ENCODE measurements around the gene CBLB. TPM values are rescaled to one million over a fixed set of nuclear protein-coding genes. Genes with fewer than 3 reads are reported as not detected.

Gene CBLB
- total RNA-seq, 1 experiment from 2014 or later: 34.3 TPM

DNA sequence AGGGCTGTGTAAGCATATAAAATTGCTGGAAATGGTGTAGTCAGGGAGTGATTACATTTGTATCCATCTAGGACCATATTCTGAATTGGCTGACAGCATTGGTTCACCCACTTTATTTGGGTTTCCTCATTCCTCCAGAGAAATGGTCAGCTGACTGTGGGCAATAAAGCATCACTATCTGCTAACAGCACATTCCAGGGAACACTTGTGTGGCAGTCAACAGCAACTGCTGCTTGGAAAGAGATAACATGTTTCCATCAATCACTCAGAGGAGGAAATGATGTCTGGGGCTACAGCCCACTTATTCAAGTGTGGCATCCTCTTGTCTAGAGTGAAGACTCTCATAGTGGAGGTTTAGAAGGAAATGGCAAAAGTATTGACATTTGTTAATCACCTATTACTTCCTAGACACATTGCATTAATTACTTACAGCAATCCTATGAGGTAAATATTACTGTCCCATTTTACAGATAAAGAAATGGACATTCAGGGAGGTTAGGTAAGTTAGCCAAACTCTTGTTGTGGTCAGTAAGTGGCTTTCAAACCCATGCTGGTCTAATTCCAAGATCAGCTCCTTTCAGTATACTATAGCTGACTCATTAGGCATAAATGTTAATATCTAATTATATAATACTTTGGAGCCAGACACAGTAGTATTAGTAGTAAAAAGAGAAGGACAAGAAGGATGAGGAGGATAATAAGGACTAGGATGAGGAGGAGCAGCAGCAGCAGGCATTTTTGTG lies 254.4 kb downstream of the CBLB start:
- DNase-seq: peak; percentile 20 to 61

DNA sequence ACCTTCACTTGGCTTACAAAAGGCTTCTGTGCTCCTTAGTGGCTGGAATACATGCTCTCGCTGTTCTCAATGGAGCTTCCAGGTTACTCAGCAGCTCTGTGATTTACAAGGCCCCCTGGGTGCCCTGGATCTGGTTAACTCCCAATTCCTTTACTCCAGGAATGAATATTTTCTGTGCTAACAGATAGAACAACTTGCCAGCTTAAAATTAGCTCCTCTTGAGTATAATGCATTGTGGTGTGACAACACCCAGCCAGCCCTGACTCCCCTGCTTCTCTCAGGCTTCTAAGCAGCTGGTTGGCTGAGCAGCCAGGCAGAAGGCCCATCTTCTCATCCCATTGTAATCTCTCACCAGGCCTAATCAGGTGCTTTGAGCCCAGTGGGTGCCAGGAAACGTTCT lies 255.7 kb downstream of the CBLB start:
- Mint-ChIP-seq H3K27ac (ENCODE audit: unreplicated experiment) (no peak overlapping the region), H3K4me3 (ENCODE audit: unreplicated experiment) (no peak overlapping the region), H3K4me1 (ENCODE audit: low read depth, unreplicated experiment) (peaks cover 5% of the 10 kb centered on the region), H3K9me3 (ENCODE audit: unreplicated experiment) (no peaks in the 10 kb centered on the region), H3K36me3 (ENCODE audit: insufficient read depth, unreplicated experiment) (no peaks in the 10 kb centered on the region), H3K27me3 (ENCODE audit: insufficient read depth, unreplicated experiment) (no peaks in the 10 kb centered on the region)
- ChIA-PET POLR2A (no interaction called here), CTCF (no interaction called here)
- H3K4me1 ChIP-seq: peaks cover 14% of the 10 kb centered on the region
- no peak overlapping the region for H3K4me3 ChIP-seq (ENCODE audit: low read depth, low read length)
- no peaks in the 10 kb centered on the region for H3K36me3 ChIP-seq (ENCODE audit: control insufficient read depth, insufficient read depth, low read length)
- no peaks in the 10 kb centered on the region for H3K27me3 ChIP-seq (replicated peaks; ENCODE audit: control insufficient read depth, insufficient read depth, low read length)
- no peaks in the 10 kb centered on the region for H3K9me3 ChIP-seq
- intact Hi-C loops (cut with micrococcal nuclease; ENCODE audit: unreplicated experiment): no loop called here
- DNase-seq: no peak
- no TSS peak for BruUV-seq (replicated peaks)
- TF ChIP-seq, protein P1, sequence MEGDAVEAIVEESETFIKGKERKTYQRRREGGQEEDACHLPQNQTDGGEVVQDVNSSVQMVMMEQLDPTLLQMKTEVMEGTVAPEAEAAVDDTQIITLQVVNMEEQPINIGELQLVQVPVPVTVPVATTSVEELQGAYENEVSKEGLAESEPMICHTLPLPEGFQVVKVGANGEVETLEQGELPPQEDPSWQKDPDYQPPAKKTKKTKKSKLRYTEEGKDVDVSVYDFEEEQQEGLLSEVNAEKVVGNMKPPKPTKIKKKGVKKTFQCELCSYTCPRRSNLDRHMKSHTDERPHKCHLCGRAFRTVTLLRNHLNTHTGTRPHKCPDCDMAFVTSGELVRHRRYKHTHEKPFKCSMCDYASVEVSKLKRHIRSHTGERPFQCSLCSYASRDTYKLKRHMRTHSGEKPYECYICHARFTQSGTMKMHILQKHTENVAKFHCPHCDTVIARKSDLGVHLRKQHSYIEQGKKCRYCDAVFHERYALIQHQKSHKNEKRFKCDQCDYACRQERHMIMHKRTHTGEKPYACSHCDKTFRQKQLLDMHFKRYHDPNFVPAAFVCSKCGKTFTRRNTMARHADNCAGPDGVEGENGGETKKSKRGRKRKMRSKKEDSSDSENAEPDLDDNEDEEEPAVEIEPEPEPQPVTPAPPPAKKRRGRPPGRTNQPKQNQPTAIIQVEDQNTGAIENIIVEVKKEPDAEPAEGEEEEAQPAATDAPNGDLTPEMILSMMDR (IDR thresholded peaks at IDR 0.05; ENCODE audit: insufficient read depth in 1 of 2, low read depth in 1 of 2, low read length in 1 of 2, severe bottlenecking in 1 of 2, unreplicated experiment in 1 of 2): no peak

More for the DNA sequence above, 254.4 kb downstream of the CBLB start:
- Histone ChIP-seq H3K9me3 (no peaks in the 10 kb centered on the region), H3K27me3 (replicated peaks; ENCODE audit: control insufficient read depth, insufficient read depth, low read length) (no peaks in the 10 kb centered on the region), H3K36me3 (ENCODE audit: control insufficient read depth, insufficient read depth, low read length) (no peaks in the 10 kb centered on the region), H3K4me3 (ENCODE audit: low read depth, low read length) (no peak overlapping the region), H3K4me1 (peaks cover 14% of the 10 kb centered on the region)
- no peaks in the 10 kb centered on the region for H3K9me3 Mint-ChIP-seq (ENCODE audit: unreplicated experiment)
- TF ChIP-seq, protein P1 (IDR thresholded peaks at IDR 0.05; ENCODE audit: insufficient read depth in 1 of 2, low read depth in 1 of 2, low read length in 1 of 2, severe bottlenecking in 1 of 2, unreplicated experiment in 1 of 2): no peak
- CTCF ChIA-PET: no interaction called here
- no TSS peak for BruUV-seq (replicated peaks)
- no peak overlapping the region for H3K4me3 Mint-ChIP-seq (ENCODE audit: unreplicated experiment)
- H3K36me3 Mint-ChIP-seq (ENCODE audit: insufficient read depth, unreplicated experiment): no peaks in the 10 kb centered on the region
- POLR2A ChIA-PET: no interaction called here
- no peaks in the 10 kb centered on the region for H3K27me3 Mint-ChIP-seq (ENCODE audit: insufficient read depth, unreplicated experiment)
- peaks cover 5% of the 10 kb centered on the region for H3K4me1 Mint-ChIP-seq (ENCODE audit: low read depth, unreplicated experiment)
- no peak overlapping the region for H3K27ac Mint-ChIP-seq (ENCODE audit: unreplicated experiment)
- intact Hi-C loops (cut with micrococcal nuclease; ENCODE audit: unreplicated experiment): no loop called here

DNA sequence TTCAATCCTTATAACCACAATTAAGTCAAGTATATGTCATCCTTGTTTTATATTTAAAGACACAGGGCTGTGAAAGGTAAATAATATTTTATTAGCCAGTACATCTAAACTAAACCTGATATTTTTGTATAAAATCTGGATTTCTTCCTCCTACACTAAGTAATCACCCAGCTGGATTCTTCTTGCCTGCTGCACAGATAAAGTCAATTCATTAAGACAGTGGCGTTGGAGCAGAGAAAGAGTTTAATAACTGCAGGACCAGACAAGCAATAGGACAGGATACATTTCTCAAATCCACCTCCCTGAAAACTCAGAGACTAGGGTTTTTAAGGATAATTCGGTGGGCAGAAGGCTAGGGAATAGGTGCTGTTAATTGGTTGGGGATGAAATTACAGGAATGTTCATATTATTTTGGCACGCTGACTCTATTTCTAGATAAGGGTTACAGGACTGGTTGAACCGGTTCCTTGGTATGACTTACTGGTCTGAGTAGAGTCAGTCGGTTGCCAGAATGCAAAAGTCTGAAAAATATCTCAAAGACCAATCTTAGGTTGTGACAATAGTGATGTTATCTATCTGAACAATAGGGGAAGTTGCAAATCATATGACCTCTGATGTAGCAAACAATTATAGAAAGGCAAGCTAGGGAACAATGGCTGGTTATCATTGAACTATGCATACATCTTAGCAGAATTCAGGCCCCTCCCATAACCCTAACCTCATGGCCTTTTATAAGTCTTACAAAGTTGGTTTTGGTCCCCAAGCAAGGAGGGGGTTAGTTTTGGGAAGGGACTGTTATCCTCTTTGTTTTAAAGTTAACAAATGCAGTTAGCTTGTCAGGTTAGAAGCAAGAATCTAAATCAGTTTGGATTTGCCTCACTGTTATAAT lies 257.3 kb downstream of the CBLB start:
- peak in 1 of 2 experiments; percentile 17 for DNase-seq
- Mint-ChIP-seq H3K27me3 (ENCODE audit: insufficient read depth, unreplicated experiment) (no peaks in the 10 kb centered on the region), H3K36me3 (ENCODE audit: insufficient read depth, unreplicated experiment) (no peaks in the 10 kb centered on the region), H3K27ac (ENCODE audit: unreplicated experiment) (no peak overlapping the region), H3K4me3 (ENCODE audit: unreplicated experiment) (no peak overlapping the region), H3K9me3 (ENCODE audit: unreplicated experiment) (no peaks in the 10 kb centered on the region), H3K4me1 (ENCODE audit: low read depth, unreplicated experiment) (peaks cover 5% of the 10 kb centered on the region)
- no peaks in the 10 kb centered on the region for H3K36me3 ChIP-seq (ENCODE audit: control insufficient read depth, insufficient read depth, low read length)
- ChIA-PET CTCF (no interaction called here), POLR2A (no interaction called here)
- no peak overlapping the region for H3K4me3 ChIP-seq (ENCODE audit: low read depth, low read length)
- no peaks in the 10 kb centered on the region for H3K27me3 ChIP-seq (replicated peaks; ENCODE audit: control insufficient read depth, insufficient read depth, low read length)
- peaks cover 14% of the 10 kb centered on the region for H3K4me1 ChIP-seq
- BruUV-seq (replicated peaks): no TSS peak
- no peaks in the 10 kb centered on the region for H3K9me3 ChIP-seq
- TF ChIP-seq, protein P1 (IDR thresholded peaks at IDR 0.05; ENCODE audit: insufficient read depth in 1 of 2, low read depth in 1 of 2, low read length in 1 of 2, severe bottlenecking in 1 of 2, unreplicated experiment in 1 of 2): no peak
- intact Hi-C loops (cut with micrococcal nuclease; ENCODE audit: unreplicated experiment): no loop called here

Data from Caco-2 (cell line).